Raji (cell line): ENCODE data around the gene PNMA8B.

Experiments used
- POLR2A ChIP-seq: IDR thresholded peaks from 2 replicates; pipeline ENCODE4 v1.6.1; 2011; ENCODE audit warnings: low read depth, low read length, control low read depth; ENCODE audit not compliant: insufficient read depth

The PNMA8B gene

DNA sequence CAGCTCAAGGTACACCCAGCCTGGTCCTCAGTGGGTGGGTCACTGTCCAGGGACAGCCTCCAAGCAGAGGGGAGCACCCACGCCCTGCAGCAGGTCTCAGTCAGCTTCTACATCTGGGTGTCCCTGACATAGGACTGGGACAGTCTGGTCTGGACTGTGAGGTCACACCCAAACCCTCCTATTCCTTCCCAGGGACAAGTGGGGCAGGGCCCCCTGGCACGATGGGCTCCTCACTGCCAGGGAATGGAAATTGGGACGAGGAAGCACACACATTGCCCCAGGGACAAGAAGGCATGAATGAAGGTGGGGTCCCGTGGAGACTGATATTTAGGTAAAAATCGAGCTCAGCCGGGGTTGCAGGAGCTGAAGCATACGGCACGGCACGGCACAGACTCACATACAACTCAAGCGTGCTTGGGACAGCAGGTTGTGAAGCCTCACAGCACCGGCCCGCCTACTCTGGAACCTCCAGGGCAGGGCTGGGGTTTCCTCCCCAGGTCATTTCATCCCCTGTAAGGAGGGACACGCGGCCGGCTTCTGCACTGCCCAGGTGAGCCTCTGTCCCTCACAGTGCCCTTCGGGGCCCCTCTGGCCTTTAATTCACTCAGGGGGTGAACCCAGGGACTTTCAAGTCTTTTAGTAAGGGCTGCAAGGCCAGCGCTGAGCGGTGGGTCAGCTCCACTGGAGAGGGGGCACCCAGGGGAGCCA, 3.5 kb downstream of the PNMA8B start:
- TF ChIP-seq POLR2A, result no peak

DNA sequence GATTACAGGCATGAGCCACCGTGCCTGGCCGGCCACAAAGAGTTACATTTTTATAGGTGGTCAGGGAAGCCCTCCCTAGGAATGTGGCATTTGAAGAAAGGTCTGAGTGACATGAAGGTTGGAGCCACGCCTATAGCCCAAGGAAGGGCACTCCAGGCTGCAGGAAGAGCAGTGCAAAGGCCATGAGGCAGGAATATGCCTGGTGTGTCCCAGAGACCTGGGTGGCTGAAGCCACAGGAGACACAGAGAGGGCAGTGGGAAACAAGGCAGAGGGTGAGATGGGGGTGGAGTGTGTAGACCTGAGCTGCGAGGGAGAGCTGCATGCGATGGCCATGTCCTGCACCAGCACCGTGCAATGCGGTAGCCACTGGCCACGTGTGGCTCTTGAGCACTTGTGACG, 4.9 kb downstream of the PNMA8B start:
- TF ChIP-seq POLR2A, result no peak

DNA sequence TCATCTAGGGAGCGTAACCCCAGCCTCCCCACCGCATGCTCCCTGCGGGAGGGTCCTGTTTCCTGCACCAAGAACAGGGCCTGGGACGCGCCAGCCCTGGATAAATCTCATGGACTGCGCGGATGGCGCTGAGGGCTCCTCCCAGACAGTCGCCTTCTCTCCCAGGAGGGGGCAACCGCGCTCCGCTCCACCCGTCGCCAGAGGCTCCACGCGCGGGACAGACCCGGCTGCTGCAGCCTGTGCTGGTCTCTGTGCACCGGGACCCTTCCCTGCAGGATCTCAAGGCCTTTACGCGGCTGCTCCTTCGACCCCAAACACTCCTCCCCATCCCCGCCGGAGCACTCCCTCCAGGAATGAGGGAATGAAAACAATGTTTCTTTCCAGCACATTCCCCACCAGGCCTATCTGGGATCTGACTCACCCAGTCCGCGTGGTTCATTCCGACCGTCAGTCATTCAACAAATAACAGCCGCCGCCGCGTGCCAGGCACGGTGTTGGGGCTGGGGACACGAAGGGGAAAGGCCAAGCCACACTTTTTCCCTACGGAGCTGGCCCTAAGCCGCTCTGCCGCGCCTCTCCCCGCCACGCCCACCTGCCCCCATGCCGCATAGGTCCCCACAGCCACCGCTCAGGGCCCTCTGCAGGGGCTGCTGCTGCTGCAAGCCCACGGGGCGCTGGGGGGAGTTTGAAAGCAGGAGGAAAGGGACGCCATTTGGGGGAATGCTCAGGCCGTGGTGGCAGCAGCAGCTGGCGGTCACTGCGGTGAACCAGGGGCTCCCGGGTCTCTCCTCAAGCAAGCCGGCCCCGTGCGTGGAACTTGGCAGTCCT, 6.0 kb downstream of the PNMA8B start:
- no peak for TF ChIP-seq POLR2A

DNA sequence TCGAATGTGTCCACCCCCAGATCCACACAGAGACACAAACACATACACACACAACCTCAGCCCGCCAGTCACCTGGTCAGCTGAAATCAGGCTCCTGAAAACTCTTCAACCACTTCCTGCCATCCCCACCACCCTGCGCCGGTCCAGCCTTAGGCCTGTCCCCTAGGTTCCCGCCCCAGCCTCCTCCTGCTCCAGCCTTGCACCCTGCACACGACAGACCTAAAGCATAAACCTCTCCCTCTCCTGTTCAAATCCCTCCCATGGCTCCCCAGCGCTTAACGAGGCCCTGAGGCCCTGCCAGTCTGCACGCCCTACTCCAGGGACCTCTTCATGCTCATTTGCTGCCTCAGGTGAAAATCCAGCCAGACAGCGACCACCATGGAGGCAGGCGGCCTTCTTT, 7.1 kb downstream of the PNMA8B start:
- no peak for TF ChIP-seq POLR2A

DNA sequence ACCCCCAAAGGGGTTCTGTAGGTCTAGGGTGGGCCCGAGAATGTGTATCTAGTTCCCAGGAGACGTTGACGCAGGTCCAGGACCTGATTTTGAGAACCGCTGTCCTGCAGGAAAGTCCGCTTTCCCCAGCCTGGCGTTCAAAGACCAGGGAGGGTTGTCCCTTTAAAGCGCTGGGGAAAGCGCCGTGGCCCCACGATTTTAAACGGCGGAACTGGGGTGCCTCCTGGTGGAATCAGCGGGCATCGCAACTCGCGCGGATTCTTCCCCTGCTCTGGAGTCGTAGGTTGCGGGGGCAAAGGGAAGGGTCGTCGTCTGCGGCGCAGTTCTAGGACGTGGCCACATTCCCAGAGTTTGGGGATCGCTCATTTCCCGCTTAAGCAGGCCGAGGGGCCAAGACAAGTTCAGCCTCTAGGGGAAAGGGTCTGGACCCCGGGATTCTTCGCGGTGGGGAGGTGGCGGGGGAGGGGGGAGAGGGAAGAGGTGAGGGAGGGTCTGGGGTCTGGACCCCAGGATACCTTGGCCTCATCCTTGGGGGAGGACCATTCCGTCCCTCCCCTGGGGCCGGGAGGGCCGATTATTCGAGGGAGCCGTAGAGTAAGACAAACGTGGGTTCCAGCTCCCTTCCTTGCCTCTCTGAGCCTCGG, 7.7 kb downstream of the PNMA8B start:
- TF ChIP-seq POLR2A, result no peak

DNA sequence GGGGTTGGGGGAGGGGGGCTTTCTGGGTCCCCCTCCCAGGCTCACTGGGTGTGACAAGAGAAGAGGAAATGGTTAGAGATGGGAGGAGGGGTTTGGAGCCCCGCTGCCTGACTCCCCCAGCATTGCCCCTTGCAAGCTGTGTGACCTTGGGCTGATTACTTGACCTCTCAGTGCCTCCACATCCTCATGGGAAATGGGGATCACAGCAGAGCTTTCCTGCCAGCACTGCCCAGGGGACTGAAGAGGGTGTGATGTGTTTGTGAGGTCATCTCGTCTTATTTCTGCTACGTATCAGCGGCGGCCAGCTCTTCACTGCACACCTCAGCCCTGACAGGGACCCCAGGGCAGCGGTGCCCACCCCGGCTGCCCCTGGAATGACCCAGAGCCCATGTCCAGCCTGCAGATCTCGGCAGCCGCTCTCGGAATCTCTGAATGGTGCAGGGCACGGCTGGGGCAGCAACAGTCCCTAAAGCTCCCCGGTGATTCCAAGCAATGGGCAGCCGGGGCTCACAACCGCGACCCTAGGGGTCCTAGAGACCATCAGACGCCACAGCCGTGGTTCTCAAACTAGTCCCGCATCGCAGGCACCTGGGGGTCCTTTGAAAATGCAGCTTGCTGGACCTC, 8.4 kb downstream of the PNMA8B start:
- TF ChIP-seq POLR2A, result no peak

DNA sequence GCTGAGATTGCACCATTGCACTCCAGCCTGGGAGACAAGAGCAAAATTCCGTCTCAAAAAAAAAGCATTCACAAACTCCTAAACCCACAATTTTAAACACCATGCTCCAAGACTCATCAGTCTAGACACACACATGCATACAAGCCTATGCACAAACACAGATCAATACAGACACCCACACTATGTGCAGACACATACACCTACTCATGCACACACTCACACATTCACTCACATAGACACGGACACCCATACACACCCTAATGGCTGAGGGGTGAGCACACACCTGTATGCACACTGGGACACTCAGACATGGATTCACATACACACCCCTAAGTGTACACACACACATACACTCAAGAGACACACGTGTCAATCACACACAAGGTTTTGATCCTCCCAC, 9.3 kb downstream of the PNMA8B start:
- no peak for TF ChIP-seq POLR2A

DNA sequence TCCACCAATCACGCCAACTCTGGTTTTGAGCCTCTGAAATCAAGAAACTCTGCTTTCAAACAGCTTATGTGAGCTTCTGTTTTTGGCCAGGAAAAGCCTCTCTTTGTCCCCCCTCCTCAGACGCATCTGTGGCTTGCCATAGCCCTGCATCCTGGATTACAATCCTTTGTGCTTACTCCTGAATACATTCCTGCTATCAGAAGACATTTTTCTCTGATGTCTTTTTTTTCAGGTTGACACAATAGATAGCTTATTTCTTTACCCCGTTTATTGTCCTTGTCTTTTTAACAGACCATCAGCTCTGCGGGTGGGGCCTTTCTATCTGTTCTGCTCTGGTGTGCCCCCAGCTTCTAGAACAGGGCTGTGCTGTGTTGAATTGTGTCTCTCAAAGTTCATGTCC, 11.0 kb downstream of the PNMA8B start:
- TF ChIP-seq POLR2A, result no peak

DNA sequence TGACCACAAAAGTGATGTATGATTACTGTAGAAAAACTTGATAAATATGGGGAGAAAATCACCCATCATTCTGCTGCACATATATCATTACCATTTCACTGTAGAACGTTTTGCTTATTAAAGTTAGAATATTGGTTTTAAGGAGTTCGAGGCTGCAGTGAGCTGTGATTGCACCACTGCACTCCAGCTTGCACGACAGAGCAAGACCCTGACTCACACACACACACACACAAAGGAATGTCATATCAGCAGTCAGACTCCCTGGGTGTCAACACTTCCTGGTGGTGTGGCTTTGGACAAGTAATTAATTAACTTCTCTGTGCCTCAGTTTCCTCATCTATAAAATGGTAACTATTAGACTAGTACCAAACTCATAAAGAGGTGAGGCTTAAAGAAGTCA, 13.0 kb downstream of the PNMA8B start:
- TF ChIP-seq POLR2A, result no peak

DNA sequence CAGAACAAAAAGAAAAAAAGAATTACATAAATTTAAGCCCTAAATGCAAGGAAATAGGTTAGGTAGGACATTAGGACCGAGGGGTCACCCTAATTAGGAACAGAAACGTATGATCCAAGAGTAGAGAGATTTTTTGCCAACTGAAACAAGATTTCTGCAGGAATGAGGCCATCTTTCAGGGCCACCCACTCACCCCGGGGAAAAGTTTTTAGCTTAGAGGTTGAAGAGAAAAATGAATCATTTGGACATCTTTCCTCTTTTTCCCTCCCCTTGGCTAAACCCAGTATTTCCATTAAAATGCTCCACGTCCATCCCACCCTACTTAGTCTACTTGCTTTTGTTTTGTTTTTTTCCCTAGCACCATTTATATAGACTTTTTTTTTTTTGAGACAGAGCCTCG, 13.7 kb downstream of the PNMA8B start:
- no peak for TF ChIP-seq POLR2A

DNA sequence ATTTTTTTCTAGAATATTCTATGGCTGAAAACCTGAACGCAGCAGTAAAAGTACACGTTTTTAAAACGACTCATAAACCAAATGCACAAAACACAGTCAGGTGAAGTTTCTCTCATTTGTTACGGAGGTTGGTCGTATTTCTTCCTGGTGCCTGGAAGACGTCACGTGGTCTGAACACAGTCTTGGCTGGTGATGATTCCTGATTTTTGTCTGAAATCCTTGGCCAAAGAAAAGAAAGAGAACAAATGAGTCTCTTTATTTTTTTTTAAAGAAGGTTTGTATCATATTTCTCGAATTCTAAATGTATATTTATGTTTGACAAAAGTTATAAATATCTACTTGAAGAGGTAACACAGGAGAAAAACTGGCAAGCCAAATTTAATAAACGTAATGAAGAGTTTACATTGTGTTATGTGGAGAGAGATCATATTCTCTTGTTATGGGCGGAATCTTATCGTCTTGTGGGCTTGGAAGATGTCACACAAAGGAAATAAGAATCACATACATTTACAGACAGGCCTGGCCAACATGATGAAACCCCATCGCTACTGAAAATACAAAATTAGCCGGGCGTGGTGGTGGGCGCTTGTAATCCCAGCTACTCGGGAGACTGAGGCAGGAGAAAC, 14.3 kb downstream of the PNMA8B start:
- no peak for TF ChIP-seq POLR2A

DNA sequence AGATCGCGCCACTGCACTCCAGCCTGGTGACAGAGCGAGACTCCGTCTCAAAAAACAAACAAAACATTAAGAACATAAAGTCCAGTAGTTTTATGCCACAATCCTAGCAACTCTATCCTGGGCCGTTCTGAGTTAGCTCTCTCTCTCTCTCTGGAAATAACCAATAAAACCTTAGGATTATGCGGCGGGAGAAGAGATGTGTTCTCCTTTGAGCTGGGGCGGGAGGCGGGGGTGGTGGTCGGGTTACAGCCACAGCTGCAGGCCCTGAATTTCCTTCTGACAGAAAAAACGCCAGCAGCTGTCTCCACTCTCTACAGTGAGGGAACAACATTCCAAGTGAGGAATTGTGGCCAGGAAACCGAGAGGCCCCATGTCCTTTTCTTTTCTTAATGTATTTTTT, 15.3 kb downstream of the PNMA8B start:
- no peak for TF ChIP-seq POLR2A

DNA sequence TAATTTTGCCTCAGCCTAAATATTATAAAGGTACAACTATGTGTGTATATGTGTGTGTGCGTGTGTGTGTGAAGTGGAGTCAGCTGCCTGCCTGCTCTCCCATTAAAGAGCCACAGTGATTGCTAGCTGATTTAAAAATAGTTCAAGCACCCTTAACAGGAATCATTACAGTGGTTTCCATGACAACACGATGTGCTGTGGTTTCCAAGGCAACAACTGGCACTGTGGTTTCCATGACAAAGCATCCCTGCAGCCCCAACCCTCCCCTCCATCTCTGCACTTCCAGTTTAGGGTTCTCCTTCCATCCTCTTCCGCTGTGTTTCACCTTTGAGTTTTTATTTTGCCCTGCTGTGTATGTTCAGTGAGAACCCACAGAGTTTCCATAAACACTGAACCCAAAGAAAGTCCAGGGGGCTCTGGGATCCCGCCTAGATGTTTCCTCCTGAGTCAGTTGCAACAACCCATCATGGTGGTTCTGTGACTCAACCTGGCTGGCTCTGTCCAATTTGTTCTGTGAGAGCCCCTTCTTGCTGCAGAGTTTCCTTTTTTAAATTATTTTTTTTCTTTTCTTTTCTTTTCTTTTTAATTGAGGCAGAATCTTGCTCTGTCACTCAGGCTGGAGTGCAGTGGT, 17.2 kb downstream of the PNMA8B start:
- no peak for TF ChIP-seq POLR2A

DNA sequence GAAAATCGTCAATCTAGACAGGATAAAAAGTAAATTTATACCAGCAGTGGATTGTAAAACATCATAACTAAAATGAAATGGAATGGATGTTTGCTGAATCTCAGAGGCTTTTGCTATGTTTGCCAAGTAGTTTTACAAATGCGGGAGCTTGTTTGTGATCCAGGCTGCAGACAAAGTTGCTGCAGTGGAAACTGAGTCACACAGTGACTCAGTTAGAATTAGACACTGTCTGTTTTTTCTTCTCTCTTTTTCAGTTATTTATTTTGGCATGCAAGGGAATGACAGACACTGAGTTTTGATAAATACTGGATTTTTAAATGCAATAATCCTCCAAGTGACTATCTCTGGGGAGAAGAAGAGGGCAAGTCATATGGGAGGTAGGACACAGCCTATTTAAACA, 19.7 kb downstream of the PNMA8B start:
- TF ChIP-seq POLR2A, result no peak

DNA sequence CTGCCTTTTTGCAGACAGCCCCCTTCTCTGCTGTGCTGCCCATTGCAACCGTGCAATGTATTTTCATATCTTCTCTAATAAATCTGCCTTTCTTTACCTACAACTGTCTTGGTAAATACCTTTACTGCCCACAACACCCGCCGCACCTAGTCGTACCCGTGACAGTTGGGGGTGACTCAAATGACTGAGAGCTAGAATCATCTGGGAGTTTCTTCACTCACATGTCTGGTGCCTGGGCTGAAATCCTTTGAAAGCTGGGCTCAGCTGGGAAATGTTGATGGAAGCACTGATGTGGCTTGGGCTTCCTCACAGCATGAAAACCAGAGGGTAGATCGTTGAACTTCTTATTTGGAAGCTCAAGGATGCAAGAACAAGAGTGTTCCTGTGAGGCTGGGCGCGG, 21.5 kb downstream of the PNMA8B start:
- no peak for TF ChIP-seq POLR2A
